ENCODE data around the gene MAP1LC3C. TPM values are rescaled to one million over a fixed set of nuclear protein-coding genes. Genes with fewer than 3 reads are reported as not detected.

Gene MAP1LC3C
- total RNA-seq, result under 1 TPM in 1 of 2 donors, not detected in 1; 0.22 TPM
- polyA plus RNA-seq (2013, experiment 1 of 2), result 1.7 TPM
- 2.0 TPM for polyA plus RNA-seq (2013, experiment 2 of 2)
- long read RNA-seq, experiment 1, result 0 reads
- long read RNA-seq, experiment 2, result 0 reads
- long read RNA-seq, experiment 3, partial matches to known transcripts, result 0 of 2 reads
- long read RNA-seq, experiment 3, other reads (novel, unspliced or antisense), result 0 of 2 reads
- long read RNA-seq, experiment 4, result 0 reads

DNA sequence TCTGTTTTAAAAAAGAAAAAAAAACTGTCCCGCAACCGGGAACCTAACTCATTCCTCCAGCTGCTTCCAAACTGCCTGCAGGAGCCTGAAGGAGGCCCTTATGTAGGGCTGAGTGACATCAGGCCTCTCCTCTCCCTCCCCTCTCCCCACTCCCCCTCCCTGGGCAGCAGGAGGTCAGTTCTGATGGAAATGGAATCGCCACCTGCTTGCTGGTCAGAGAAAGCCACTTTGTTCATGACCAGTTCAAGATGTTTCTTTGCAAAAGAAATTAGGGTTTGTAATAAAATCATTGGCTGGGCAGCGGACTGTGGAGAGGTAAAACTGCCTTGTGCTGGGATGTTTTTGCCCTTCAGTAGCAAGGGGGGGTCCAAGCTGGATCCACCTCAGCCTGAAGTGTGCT is at the start of gene MAP1LC3C:
Gene MAP1LC3C (minus strand): TSS at position 73 of the 400 bp plus-strand sequence. CDS start 90 bp downstream, outside the sequence.
- Mint-ChIP-seq H3K4me1 (peaks cover 19% of the 10 kb centered on the region), H3K27me3 (ENCODE audit: insufficient read depth) (peaks cover 18% of the 10 kb centered on the region), H3K4me3 (peak within 1 kb of the TSS; percentile 49), H3K27ac (no peak within 1 kb of the TSS), H3K9me3 (no peaks in the 10 kb centered on the region), H3K36me3 (ENCODE audit: low read depth) (no peaks in the 10 kb centered on the region)
- peaks cover 3% of the 10 kb centered on the region for H3K4me1 ChIP-seq (ENCODE audit: control insufficient read depth, insufficient read depth, low read length)
- no peak within 1 kb of the TSS for H3K9ac ChIP-seq (ENCODE audit: extremely low read depth, low read length, poor library complexity, severe bottlenecking)
- H3K27ac ChIP-seq (ENCODE audit: low read depth, low read length), result no peak within 1 kb of the TSS
- WGBS, 2 experiments (ENCODE audit: insufficient coverage in 1 of 2, insufficient read length in 1 of 2), result 33 to 100% methylated on average over 1 to 4 of the region's 4 CpGs
- no peaks in the 10 kb centered on the region for H3K9me3 ChIP-seq (ENCODE audit: control insufficient read depth, low read length)
- H3K36me3 ChIP-seq (ENCODE audit: control insufficient read depth, insufficient read depth, low read length), result no peaks in the 10 kb centered on the region
- H3K4me3 ChIP-seq (ENCODE audit: low read length), result peak within 1 kb of the TSS; percentile 62
- TF ChIP-seq, protein P1, sequence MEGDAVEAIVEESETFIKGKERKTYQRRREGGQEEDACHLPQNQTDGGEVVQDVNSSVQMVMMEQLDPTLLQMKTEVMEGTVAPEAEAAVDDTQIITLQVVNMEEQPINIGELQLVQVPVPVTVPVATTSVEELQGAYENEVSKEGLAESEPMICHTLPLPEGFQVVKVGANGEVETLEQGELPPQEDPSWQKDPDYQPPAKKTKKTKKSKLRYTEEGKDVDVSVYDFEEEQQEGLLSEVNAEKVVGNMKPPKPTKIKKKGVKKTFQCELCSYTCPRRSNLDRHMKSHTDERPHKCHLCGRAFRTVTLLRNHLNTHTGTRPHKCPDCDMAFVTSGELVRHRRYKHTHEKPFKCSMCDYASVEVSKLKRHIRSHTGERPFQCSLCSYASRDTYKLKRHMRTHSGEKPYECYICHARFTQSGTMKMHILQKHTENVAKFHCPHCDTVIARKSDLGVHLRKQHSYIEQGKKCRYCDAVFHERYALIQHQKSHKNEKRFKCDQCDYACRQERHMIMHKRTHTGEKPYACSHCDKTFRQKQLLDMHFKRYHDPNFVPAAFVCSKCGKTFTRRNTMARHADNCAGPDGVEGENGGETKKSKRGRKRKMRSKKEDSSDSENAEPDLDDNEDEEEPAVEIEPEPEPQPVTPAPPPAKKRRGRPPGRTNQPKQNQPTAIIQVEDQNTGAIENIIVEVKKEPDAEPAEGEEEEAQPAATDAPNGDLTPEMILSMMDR (conservative IDR thresholded peaks at IDR 0.05), result no peak
- peak; percentile 77 for DNase-seq
- H3K27me3 ChIP-seq (ENCODE audit: control insufficient read depth, insufficient read depth, low read length, poor library complexity, severe bottlenecking), result peaks cover 5% of the 10 kb centered on the region

DNA sequence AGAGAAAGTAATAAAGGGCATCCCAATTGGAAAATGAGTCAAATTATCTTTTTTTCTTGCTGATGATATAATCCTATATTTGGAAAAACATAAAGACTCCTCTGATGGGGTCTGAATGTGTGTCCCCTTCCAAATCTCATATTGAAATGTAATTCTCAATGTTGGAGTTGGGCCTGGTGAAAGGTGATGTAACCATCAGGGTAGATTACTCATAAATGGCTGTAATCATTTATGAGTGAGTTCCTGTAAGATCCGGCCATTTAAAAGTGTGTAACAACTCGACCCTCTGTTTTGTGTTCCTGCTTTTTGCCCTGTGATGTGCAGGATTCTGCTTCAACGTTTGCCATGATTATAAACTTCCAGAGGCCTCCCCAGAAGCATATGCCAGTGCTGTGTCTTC is 44.3 kb upstream of the MAP1LC3C start:
- 57% methylated on average over 3 of the region's 3 CpGs for WGBS, 2 experiments (ENCODE audit: insufficient coverage in 1 of 2, insufficient read length in 1 of 2)
- Mint-ChIP-seq H3K4me3 (no peak overlapping the region), H3K36me3 (ENCODE audit: low read depth) (no peaks in the 10 kb centered on the region), H3K27me3 (ENCODE audit: insufficient read depth) (no peaks in the 10 kb centered on the region), H3K27ac (no peak overlapping the region), H3K4me1 (no peaks in the 10 kb centered on the region), H3K9me3 (peaks cover 15% of the 10 kb centered on the region)
- no peaks in the 10 kb centered on the region for H3K27me3 ChIP-seq (ENCODE audit: control insufficient read depth, insufficient read depth, low read length, poor library complexity, severe bottlenecking)
- H3K27ac ChIP-seq (ENCODE audit: low read depth, low read length), result no peak overlapping the region
- H3K9ac ChIP-seq (ENCODE audit: extremely low read depth, low read length, poor library complexity, severe bottlenecking), result no peak overlapping the region
- peaks cover 5% of the 10 kb centered on the region for H3K9me3 ChIP-seq (ENCODE audit: control insufficient read depth, low read length)
- H3K4me3 ChIP-seq (ENCODE audit: low read length), result no peak overlapping the region
- H3K4me1 ChIP-seq (ENCODE audit: control insufficient read depth, insufficient read depth, low read length), result no peaks in the 10 kb centered on the region
- TF ChIP-seq, protein P1 (conservative IDR thresholded peaks at IDR 0.05), result no peak
- DNase-seq, result no peak
- no peaks in the 10 kb centered on the region for H3K36me3 ChIP-seq (ENCODE audit: control insufficient read depth, insufficient read depth, low read length)

DNA sequence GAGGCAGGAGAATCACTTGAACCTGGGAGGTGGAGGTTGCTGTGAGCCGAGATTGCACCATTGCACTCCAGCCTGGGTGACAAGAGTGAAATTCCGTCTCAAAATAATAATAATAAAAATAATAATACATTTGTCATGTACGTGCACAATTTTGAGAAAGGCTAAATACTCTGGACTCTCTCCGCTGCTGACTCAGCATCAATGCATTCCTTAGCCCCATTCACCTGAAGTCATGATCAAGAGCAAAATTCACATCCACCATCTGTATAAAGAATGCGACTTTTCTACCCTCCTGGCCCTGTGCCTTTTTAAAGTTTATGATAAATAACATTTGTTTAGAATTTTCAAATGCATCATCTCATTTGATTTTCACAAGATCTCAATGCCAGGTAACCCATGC is 35.5 kb upstream of the MAP1LC3C start:
- no peak overlapping the region for H3K27ac ChIP-seq (ENCODE audit: low read depth, low read length)
- Mint-ChIP-seq H3K27ac (no peak overlapping the region), H3K27me3 (ENCODE audit: insufficient read depth) (peaks cover 2% of the 10 kb centered on the region), H3K4me1 (no peaks in the 10 kb centered on the region), H3K36me3 (ENCODE audit: low read depth) (no peaks in the 10 kb centered on the region), H3K9me3 (no peaks in the 10 kb centered on the region), H3K4me3 (no peak overlapping the region)
- TF ChIP-seq, protein P1 (conservative IDR thresholded peaks at IDR 0.05), result no peak
- DNase-seq, result no peak
- no peaks in the 10 kb centered on the region for H3K36me3 ChIP-seq (ENCODE audit: control insufficient read depth, insufficient read depth, low read length)
- no peak overlapping the region for H3K4me3 ChIP-seq (ENCODE audit: low read length)
- 98 to 100% methylated on average over 2 to 4 of the region's 5 CpGs for WGBS, 2 experiments (ENCODE audit: insufficient coverage in 1 of 2, insufficient read length in 1 of 2)
- H3K27me3 ChIP-seq (ENCODE audit: control insufficient read depth, insufficient read depth, low read length, poor library complexity, severe bottlenecking), result no peaks in the 10 kb centered on the region
- no peaks in the 10 kb centered on the region for H3K9me3 ChIP-seq (ENCODE audit: control insufficient read depth, low read length)
- no peaks in the 10 kb centered on the region for H3K4me1 ChIP-seq (ENCODE audit: control insufficient read depth, insufficient read depth, low read length)
- H3K9ac ChIP-seq (ENCODE audit: extremely low read depth, low read length, poor library complexity, severe bottlenecking), result no peak overlapping the region
